HEK293 (cell line): Measurements from ENCODE around the gene ARHGAP1.

Experiments used
- ZBTB17 ChIP-seq: fragments of 450-650 bp; formaldehyde crosslinking; IDR thresholded peaks from 2 replicates; pipeline ENCODE4 v1.5.1; 2016; ENCODE audit warnings: missing biosample characterization, missing genetic modification characterization
- ZNF169 ChIP-seq: fragments of 450-650 bp; formaldehyde crosslinking; IDR thresholded peaks from 2 replicates; pipeline ENCODE4 v1.5.1; 2016; ENCODE audit warnings: missing biosample characterization, missing genetic modification characterization
- ZNF549 ChIP-seq: fragments of 450-650 bp; IDR thresholded peaks from 2 replicates; pipeline ENCODE4 v1.5.1; 2018; ENCODE audit warnings: missing biosample characterization, missing genetic modification characterization, mild to moderate bottlenecking, inconsistent platforms, moderate library complexity
- ZNF785 ChIP-seq: fragments of 450-650 bp; formaldehyde crosslinking; IDR thresholded peaks from 2 replicates; pipeline ENCODE4 v1.5.1; 2016; ENCODE audit warnings: missing biosample characterization, missing genetic modification characterization

The ARHGAP1 gene

GRCh38 chr11:46628961-46629360 lies 71.5 kb downstream of the ARHGAP1 start (continued):
- TF ChIP-seq ZBTB17 (tag by site-specific recombination) (peak; percentile 26; the same call in 1 of the 2 replicates), ZNF549 (tag by site-specific recombination) (no peak), ZNF169 (tag by site-specific recombination) (no peak), ZNF785 (no peak)
